C4-2B (cell line): ENCODE results near the gene NOP9.

Experiments
- H3K27ac ChIP-seq: fragments of 450-650 bp; 2 replicates; pipeline ENCODE4 v1.5.1; 2017
- ZFX ChIP-seq: fragments of 450-650 bp; IDR thresholded peaks from 2 replicates; pipeline ENCODE4 v1.6.1; 2017
- TF ChIP-seq, protein P1 (sequence below): fragments of 450-650 bp; conservative IDR thresholded peaks from 2 replicates; pipeline ENCODE4 v1.5.1; 2017; ENCODE audit warnings: mild to moderate bottlenecking

The NOP9 gene

GRCh38 chr14:24264298-24264697, 35.4 kb upstream of the NOP9 start:
- no peak for TF ChIP-seq ZFX
- TF ChIP-seq, protein P1, sequence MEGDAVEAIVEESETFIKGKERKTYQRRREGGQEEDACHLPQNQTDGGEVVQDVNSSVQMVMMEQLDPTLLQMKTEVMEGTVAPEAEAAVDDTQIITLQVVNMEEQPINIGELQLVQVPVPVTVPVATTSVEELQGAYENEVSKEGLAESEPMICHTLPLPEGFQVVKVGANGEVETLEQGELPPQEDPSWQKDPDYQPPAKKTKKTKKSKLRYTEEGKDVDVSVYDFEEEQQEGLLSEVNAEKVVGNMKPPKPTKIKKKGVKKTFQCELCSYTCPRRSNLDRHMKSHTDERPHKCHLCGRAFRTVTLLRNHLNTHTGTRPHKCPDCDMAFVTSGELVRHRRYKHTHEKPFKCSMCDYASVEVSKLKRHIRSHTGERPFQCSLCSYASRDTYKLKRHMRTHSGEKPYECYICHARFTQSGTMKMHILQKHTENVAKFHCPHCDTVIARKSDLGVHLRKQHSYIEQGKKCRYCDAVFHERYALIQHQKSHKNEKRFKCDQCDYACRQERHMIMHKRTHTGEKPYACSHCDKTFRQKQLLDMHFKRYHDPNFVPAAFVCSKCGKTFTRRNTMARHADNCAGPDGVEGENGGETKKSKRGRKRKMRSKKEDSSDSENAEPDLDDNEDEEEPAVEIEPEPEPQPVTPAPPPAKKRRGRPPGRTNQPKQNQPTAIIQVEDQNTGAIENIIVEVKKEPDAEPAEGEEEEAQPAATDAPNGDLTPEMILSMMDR: no peak
- peak overlapping the region; percentile 14; the same call in 1 of the 2 replicates for H3K27ac ChIP-seq

GRCh38 chr14:24266344-24267244, 33.1 kb upstream of the NOP9 start:
- no peak overlapping the region for H3K27ac ChIP-seq
- TF ChIP-seq, protein P1: no peak
- no peak for TF ChIP-seq ZFX

GRCh38 chr14:24267516-24267915, 32.1 kb upstream of the NOP9 start:
- no peak overlapping the region for H3K27ac ChIP-seq
- TF ChIP-seq, protein P1: no peak
- no peak for TF ChIP-seq ZFX

- TF ChIP-seq ZFX: no peak
- TF ChIP-seq, protein P1: no peak
- no peak overlapping the region for H3K27ac ChIP-seq
Measured at GRCh38 chr14:24268225-24268624, 31.4 kb upstream of the NOP9 start.

DNA sequence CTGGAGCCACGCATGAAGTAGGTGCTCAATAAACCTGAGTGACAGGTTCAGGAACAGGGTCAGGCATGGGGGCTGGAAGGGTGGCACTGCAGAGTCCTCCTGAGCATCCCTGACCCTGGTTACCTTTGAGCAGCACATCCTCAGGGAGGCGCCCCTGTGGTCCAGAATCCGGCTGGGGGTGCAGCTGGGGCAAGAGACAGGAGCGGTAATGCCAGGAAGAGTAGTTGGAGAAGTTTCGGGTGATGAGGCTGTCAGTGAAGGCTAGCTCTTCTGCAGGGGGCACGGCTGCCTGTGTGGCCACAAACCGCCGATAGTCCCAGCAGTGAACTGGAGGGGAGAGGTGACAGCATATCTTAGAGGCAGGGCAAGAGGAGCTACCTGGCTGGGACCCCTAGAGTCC, 30.3 kb upstream of the NOP9 start:
- TF ChIP-seq ZFX: no peak
- TF ChIP-seq, protein P1: no peak
- H3K27ac ChIP-seq: no peak overlapping the region

DNA sequence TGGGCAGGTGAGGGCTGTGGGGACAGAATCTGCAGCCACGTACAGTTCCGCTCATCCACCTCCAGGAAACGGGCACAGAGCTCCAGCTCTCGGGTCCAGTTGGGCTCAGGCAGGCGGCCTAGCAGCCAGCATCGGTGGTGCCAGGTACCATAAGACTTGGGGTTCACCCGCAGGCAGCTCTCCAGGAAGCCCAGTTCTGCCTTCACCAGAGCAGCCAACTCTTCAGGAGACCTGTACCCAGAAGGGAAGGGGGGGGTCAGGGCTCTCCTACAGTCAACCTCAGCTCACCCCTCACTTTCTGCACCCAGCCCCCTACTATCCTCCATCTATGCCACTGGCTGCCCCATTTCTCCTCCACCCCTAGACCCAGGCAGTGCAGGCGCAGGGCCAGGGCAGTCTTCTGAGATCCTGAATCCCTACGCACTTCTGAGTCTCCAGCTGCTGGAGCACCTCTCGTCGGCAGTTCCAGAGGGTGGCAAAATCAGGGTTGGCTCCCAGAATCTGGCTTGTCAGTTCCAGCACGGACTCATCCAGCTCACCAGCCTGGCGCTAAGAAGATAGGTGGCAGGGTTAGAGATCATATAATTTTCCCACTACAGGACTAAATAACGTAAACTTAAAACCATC, 29.6 kb upstream of the NOP9 start:
- no peak overlapping the region for H3K27ac ChIP-seq
- TF ChIP-seq ZFX: no peak
- TF ChIP-seq, protein P1: no peak

- TF ChIP-seq, protein P1: no peak
- TF ChIP-seq ZFX: no peak
- H3K27ac ChIP-seq: peak overlapping the region; percentile 98
Measured at GRCh38 chr14:24270537-24271133, 29.0 kb upstream of the NOP9 start.
